ENCODE measurements around the gene MT1F.

- no peak for TF ChIP-seq CTCF (IDR thresholded peaks at IDR 0.05)
- TF ChIP-seq EZH2 (IDR thresholded peaks at IDR 0.05; ENCODE audit: borderline replicate concordance, insufficient read depth, low read depth, low read length, poor library complexity, severe bottlenecking) = no peak
Measured at GRCh38 chr16:56695246-56695645, 37.5 kb downstream of the MT1F start.
